GM20000 (cell line): ENCODE data around the gene XRN2.

Experiments used
- DNase-seq: peaks from one replicate; pipeline ENCODE4 v3.0.0; 2012; ENCODE audit warnings: low spot score
- TF ChIP-seq, protein P1 (sequence below): IDR thresholded peaks from 2 replicates; pipeline ENCODE4 v1.5.1; 2012; ENCODE audit warnings: mild to moderate bottlenecking, control low read depth; ENCODE audit errors: extremely low read depth, missing control alignments

Gene XRN2

DNA sequence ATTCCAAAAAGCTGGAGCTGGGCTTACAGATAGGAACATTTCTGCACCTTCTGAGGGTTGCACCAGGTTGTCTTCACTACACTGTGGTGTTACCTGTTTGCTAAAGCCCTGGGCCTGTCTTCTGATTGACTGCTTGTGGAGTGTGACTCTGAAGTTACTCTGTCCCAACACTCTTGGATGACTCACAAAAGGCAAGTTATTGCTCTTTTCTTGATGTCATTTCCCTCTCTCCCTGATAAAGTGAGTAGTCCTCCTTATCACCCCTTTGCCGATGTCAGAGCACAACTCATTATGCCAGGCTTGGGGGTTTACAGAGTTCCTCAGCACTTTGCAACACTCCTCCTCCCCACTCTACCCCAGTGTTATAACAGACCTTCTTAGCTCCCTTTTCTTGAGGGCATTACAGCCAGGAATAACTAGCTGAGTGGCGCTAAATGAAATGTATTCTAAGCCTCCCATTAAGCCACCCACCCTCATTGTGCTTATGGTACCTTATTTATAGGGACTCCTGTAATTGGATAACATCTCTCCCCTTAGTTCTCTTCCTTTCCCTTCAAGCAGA lies 130.3 kb downstream of the XRN2 start:
- TF ChIP-seq, protein P1, sequence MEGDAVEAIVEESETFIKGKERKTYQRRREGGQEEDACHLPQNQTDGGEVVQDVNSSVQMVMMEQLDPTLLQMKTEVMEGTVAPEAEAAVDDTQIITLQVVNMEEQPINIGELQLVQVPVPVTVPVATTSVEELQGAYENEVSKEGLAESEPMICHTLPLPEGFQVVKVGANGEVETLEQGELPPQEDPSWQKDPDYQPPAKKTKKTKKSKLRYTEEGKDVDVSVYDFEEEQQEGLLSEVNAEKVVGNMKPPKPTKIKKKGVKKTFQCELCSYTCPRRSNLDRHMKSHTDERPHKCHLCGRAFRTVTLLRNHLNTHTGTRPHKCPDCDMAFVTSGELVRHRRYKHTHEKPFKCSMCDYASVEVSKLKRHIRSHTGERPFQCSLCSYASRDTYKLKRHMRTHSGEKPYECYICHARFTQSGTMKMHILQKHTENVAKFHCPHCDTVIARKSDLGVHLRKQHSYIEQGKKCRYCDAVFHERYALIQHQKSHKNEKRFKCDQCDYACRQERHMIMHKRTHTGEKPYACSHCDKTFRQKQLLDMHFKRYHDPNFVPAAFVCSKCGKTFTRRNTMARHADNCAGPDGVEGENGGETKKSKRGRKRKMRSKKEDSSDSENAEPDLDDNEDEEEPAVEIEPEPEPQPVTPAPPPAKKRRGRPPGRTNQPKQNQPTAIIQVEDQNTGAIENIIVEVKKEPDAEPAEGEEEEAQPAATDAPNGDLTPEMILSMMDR = no peak
- no peak for DNase-seq

DNA sequence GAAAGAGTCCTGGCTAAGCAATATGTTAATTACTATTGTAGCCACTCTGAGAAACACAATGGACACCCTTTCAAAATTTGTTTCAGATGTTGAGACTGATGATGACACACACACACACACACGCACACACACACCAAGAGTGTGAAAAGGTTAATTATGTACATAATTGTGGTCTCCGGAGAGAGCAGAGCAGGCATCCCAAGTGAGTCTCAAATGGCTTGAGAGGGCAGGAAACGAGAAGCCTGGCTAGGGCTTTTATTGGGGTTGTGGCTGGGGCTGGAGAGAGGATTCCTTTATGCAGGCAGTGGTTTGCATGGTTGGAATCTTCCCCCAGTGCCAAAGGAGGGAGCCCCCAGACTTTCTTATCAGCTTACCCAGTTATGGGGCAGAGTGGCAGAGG lies 132.4 kb downstream of the XRN2 start:
- no peak for DNase-seq
- TF ChIP-seq, protein P1 = no peak

DNA sequence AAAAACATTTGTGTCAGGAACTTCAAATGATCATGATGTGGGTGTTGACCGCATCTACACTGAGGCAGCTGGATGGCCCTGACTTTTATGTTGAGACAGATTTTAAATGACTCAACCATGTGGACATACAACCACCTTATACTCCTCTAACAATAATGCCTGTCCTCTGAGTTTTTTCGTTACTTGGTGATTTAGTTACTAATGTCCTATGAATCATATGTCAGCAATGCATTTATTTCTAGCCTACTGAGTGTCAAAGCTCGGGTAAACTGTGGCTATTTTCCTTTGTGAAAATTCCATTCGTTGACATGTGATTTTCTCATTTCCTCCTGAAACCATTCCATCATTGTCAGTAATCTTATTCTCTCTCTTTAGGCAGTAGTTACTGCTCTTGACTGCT lies 133.1 kb downstream of the XRN2 start:
- no peak for DNase-seq
- TF ChIP-seq, protein P1 = no peak

DNA sequence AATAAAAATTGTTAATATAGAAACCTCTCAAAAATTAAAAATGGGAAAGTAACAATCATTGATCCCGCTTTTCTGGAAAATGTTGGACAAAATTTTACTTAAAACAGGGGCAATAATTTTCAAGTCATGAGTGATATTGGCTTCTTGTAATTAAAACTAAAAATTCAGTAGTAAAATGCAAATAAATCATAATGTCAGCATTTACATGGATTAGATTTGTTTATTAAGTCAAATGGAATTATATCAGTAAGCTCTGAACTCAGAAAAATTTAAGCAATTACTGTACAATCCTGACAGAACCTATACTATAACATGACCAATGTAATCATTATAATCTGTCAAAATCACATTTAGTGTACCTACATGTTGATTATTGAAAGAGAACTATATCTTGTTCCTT lies 134.1 kb downstream of the XRN2 start:
- TF ChIP-seq, protein P1 = no peak
- DNase-seq = no peak

DNA sequence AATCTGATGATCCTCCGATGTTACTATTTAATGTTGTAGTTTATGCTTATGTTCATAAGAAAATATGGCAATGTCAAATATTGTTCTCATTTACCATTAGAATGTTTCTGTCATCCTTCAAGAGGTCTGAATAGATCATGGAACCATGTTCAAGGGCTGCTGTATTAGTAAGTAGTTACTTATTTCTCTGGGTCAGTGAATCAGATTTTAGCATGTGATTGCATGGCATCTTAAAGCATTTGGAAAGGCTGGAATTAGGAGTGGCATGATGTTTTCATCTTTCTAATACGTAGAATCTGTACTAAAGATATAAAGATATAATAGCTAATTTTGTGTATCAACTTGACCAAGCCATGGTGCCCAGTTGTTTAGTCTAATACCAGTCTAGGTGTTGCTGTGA lies 134.7 kb downstream of the XRN2 start:
- DNase-seq = no peak
- TF ChIP-seq, protein P1 = no peak
